Activated CD8-positive, alpha-beta memory T cell treated with anti-CD3 and anti-CD28 coated beads for 4 hours (primary cell): ENCODE measurements around the gene POLR2E.
A peak's percentile ranks its signal among the peaks of the same experiment; 100 is the strongest.
"Not testable (repeated sequence)": the region's sequence is repeated elsewhere in the genome, so short reads cannot be mapped to it uniquely, and the experiment has no call there.

Experiments
- DNase-seq, 2 donors: peaks; one replicate each; pipeline ENCODE4 v3.0.0-alpha.2; 2020; ENCODE audit warnings: low read depth in 2 of 2

Gene POLR2E

DNA sequence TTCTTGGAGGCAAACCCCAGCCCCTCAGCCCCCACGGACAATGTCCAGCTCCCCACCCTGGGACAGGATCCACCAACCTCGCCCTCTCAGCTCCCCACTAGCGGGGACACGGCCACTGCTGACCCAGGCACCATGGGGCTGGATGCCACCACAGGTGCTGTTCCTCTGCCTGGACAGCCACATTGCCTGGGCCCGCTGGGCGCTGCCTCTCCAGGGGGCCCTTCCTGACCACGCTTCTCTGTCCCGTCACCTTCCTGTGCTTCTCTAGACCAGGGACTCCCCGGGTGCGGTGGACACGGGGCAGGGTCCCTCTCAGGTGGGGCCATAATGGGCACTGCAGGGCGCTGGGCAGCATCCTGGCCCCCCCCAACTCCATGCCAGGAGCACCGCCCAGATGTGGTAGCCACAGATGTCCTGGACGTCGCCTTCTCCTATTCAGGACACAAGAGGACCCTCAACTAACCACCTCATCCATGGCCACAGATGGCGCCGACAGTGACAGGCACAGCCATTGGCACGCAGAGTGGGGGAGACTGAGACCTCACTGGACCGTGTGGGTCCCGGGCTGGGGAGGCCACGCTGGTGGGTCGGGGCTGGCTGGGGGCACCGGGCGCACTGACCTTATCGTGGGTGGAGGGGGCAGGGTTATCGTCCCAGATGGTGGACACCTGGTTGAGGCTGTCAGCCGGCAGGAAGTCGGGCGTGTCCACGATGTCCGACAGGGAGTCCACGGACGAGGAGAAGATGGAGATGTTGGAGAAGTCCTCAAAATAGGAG is 32.0 kb upstream of the POLR2E start:
- no peak for DNase-seq

DNA sequence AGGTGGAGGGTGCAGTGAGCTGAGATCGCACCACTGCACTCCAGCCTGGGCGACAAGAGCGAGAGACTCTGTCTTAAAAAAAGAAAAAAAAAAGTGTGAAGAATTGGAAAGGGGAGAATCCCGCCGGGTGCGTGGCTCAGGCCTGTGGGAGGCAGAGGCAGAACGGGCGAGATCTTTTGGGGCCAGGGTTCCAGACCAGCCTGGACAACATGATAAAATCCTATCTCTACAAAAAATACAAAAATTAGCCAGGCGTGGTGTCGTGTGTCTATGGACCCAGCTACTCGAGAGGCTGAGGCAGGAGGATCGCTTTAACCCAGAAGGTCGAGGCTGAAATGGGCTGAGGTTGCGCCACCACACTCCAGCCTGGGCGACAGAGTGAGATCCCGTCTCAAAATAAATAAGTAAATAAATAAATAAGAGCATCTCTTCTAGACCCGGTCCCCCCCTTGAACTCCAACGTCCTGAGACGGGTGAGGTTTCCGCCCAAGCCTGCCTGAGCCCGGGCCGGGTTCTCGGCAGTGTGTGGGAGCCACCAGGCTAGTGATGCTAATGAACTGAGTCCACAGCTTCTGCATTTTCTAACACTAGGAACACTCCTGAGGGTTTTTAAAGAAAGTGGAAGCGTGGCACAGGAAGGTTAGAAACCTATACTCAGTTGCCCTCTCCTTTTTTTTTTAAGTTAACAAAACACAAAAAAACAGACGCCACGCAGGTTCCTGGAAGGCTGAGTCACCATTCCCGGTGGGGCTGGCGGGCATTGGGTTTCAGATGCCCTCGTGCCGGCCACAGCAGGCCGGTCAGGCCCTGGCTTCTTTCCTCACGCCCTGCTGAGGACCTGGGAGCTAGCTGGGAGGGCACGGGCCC is 30.7 kb upstream of the POLR2E start:
- no peak for DNase-seq

DNA sequence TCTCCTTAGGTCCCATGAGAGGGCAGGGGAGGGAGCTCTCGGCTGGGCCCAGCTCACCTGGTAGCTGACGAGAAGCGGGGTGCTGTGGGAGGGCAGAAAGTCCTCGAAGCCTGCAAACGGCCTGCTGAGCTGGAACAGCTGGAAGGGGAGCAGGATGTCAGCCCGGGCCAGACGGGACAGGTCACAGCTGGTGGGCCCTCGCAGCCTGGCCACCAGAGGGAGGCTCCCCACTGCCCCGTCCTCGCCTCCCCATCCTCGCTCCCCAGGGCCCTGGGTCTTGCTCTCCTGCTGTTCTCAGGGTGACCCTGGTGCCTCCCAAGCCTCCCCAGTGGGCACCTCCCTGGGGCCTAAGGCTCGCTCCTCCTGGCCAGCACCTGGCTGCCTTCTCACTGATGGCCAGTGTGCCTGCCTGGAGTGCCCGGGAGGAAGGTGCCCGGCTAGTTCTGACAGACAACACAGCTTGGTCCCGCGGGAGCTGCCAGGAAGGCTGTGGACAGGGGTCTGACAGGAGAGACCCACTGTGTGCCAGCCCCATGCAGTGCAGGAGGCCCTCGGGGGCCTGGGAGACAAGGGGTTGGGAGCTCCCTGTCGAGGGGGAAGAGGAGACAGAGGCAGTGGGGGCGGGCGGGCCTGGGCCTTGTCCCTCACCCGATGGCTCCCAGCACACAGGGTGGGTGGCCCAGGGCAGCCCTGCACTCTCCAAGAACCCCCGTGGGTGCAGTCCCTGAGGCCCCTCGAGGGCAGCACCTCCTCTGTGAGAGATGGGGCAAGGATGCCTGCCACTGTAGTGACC is 28.9 kb upstream of the POLR2E start:
- DNase-seq = no peak

- DNase-seq = no peak
These were observed 28.2 kb upstream of the POLR2E start for GRCh38 chr19:1123381-1123780.

DNA sequence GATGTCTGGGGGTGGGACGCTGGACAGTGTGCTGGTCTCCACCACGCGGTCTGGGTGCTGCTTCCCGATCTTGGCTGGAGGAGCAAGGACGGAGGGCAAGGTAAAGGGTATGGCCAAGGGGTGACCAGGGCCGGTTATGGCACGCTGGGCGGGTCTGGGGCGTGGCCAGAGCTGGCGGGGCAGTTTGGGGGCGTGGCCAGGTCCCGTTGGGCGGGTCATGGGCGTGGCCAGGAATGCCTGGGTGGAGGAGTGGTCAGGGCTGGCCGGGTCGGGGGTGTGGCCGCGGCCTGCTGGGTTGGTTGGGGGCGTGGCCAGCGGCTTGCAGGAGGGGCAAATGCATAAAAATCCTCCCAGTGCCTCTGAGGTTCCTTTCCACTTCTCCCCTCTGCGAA is 27.8 kb upstream of the POLR2E start:
- no peak for DNase-seq

- no peak for DNase-seq
These were observed 27.1 kb upstream of the POLR2E start for GRCh38 chr19:1122021-1122971.

- DNase-seq = no peak
These were observed 26.2 kb upstream of the POLR2E start for GRCh38 chr19:1121395-1121794.

DNA sequence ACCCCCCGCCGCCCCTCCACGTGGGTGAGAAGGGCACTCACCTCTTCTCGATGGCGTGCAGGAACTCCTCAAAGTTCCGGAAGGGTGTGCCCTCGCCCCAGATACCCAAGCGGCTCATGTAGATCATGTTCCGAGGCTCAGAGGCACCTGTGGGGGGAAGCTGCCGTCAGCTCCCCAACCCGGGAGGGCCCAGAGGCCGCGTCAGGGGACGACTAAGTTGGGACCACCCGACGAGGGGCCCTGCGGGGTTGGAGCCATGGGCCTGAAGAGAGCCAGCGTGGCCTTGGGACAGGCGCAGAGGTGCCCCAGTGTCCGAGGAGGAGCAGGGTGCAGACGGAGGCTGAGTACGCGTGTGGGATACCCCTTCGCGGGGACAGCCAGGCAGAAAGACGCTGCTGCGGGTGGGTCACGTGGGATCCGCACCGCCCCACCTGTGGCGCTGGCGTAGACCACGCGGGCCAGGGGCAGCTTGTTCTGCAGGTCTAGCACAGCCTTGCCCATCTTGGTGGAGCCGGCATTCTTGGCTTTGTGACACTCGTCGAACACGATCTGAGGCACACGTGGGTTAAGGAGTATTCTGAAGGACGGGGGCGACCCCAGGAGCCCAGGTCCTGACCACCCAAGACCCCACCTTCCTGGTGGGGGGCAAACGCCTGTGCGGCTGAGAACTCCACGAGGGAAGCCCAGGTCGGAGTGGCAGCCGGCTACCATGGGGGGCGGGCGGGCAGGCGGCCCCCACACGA is 24.5 kb upstream of the POLR2E start:
- no peak for DNase-seq

GRCh38 chr19:1118999-1119398 is 23.8 kb upstream of the POLR2E start:
- DNase-seq = no peak

DNA sequence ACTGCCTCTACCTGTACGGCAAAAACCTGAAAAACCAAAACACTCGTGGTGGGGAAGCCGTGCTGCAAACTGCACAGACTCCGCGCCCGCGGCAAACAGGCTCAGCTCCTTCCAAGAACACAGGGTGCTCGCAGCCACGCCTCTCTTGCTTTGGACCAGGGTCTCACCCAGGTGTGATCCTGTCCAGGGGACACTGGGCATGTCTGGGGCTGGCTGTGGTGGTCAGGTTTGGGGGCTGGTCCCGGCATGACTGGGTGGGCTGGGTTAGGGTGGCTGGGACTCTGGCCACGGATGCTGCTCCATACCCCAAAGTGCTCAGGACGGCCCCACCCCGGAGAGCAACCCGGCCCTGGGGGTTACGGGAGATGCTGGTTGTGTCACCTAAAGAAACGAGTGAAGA is 22.5 kb upstream of the POLR2E start:
- no peak for DNase-seq

DNA sequence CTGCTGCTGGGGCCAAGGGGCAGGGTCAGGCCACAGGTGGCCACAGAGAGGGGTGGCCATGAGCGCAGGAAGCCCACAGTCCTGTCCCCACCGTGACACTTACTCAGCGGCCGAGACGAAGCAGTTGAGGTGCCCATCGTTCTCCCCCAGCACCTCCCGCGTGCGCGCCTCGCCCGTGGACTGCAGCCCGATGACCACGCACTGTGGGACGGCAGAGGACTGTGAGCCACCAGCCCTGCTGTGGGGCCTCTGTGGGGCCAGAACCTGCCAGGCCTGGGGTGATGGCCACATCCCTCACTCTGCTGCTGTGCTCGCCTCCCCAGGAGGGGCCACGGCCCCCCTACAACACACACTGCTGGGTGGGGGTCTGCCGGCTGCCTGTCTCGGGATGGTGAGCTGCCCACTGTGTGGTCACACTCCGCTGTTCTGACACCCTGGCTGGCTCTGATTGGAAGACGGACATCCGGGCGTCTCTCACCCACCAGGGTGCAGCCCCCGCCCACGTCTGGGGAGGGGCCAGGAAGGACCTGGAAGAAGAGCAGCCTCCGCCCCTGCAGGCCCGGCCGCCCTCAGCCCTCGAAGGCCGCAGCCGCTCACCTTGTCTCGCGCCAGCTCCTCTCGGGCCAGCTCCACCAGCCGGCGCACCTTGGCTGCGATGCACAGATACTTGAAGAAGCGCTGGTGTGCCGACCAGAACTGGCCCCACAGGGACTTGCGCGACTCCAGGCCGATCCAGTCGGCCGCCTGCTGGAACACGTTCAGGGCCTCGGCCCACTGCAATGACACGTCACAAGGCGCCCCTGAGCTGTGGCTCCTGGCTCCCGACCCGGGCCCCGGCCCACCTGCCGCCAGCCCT is 21.8 kb upstream of the POLR2E start:
- no peak for DNase-seq

- no peak for DNase-seq
These were observed 20.7 kb upstream of the POLR2E start for GRCh38 chr19:1115646-1116420.

- DNase-seq = not testable (repeated sequence)
These were observed 19.6 kb upstream of the POLR2E start for GRCh38 chr19:1114728-1115127.

- DNase-seq = no peak
These were observed 18.9 kb upstream of the POLR2E start for GRCh38 chr19:1113986-1114483.

- DNase-seq = peak; percentile 71 to 75
These were observed 18.1 kb upstream of the POLR2E start for GRCh38 chr19:1113030-1113985.

DNA sequence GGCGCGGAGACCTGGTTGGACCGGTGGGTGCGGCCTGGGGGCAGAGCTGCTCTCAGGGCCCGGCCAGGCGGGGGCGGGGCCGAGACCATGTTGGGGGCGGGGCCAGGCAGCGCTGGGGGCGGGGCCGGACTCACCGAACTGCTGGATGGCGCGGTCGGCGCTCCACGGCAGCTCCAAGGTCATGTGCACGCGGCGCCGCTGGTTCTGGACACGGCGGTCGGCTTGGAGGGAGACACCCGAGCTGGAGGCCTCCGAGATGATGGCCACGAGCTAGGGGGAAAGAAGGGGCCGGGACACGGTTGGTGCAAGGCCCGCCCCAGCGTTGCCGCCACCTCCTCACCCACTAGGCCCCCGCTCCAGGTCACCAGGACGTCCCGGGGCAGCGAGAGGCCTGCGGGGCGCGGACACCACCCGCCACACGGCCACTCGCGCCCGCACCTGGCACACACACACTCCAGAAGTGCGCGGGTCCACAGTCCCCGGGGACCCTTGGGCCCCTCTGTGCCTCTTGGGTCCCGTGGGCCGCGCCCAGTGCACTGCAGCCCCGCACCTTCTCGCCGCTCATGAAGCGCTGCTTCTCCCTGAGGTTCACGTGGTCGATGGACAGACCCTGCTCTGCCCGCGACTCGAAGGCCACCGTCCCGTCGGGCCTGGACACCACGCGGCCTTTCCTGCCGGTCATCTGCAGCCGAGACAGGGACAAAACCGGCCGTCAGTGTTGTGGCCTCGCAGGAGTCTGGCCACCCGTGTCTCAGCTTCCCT is 17.3 kb upstream of the POLR2E start:
- no peak for DNase-seq
